ENCODE data around the gene NPRL2. TPM values are rescaled to one million over a fixed set of nuclear protein-coding genes. Genes with fewer than 3 reads are reported as not detected.

The NPRL2 gene
- total and polyA plus RNA-seq, 2 donors (not counting 3 experiments of a cell fraction or from before 2014, with no cell fraction given), result 13.4 to 30.6 TPM

DNA sequence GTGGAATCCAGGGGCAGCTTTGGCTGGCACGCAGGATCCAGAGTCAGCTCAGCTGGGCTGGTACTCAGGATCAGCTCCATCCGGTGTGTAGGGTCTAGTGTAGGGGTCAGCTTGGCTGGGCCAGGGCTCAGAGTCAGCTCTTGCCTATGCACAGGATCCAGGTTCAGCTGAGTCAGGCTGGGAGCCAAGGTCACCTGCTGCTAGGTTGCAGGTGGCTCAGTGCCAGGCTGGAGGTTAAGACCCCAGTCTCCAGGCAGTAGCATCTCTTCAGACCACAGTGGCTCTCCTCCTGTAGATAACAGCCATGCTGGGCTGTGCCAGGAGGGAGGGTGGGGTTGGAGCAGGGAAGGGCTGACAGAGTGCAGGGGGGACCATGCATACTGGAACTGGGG is 53.2 kb downstream of the NPRL2 start:
- ChIA-PET CTCF (no interaction called here), POLR2A (no interaction called here)
- DNase-seq (ENCODE audit: low read depth, low spot score), result no peak
- H3K4me1 ChIP-seq (ENCODE audit: control insufficient read depth, extremely low read depth, insufficient read depth, low read length), result peaks cover 25% of the 10 kb centered on the region
- H3K4me2 ChIP-seq (ENCODE audit: insufficient read depth, low read length), result no peak overlapping the region
- H3K79me2 ChIP-seq (ENCODE audit: control insufficient read depth, insufficient read depth, low read length), result no peaks in the 10 kb centered on the region
- H3K9ac ChIP-seq (replicated peaks; ENCODE audit: extremely low read depth, insufficient read depth, low read length), result no peak overlapping the region
- H2AFZ ChIP-seq (ENCODE audit: low read depth, low read length), result no peak overlapping the region
- H4K20me1 ChIP-seq (replicated peaks; ENCODE audit: control insufficient read depth, extremely low read depth, insufficient read depth, low read length), result no peaks in the 10 kb centered on the region
- H3K36me3 ChIP-seq (ENCODE audit: control insufficient read depth in 2 of 2, extremely low read depth in 1 of 2, insufficient read depth in 2 of 2, low read length in 2 of 2), result no peaks in the 10 kb centered on the region
- no peak for FAIRE-seq
- BruUV-seq (replicated peaks), result no TSS peak
- no peak for TF ChIP-seq MYC (IDR thresholded peaks at IDR 0.05; ENCODE audit: low read depth, low read length)
- TF ChIP-seq FOS (IDR thresholded peaks at IDR 0.05; ENCODE audit: borderline replicate concordance, insufficient read depth, low read length), result no peak
- TF ChIP-seq, protein P1, sequence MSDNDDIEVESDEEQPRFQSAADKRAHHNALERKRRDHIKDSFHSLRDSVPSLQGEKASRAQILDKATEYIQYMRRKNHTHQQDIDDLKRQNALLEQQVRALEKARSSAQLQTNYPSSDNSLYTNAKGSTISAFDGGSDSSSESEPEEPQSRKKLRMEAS (IDR thresholded peaks at IDR 0.05; ENCODE audit: insufficient read depth, insufficient read length), result no peak
- TF ChIP-seq, protein P2, sequence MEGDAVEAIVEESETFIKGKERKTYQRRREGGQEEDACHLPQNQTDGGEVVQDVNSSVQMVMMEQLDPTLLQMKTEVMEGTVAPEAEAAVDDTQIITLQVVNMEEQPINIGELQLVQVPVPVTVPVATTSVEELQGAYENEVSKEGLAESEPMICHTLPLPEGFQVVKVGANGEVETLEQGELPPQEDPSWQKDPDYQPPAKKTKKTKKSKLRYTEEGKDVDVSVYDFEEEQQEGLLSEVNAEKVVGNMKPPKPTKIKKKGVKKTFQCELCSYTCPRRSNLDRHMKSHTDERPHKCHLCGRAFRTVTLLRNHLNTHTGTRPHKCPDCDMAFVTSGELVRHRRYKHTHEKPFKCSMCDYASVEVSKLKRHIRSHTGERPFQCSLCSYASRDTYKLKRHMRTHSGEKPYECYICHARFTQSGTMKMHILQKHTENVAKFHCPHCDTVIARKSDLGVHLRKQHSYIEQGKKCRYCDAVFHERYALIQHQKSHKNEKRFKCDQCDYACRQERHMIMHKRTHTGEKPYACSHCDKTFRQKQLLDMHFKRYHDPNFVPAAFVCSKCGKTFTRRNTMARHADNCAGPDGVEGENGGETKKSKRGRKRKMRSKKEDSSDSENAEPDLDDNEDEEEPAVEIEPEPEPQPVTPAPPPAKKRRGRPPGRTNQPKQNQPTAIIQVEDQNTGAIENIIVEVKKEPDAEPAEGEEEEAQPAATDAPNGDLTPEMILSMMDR (IDR thresholded peaks at IDR 0.05; ENCODE audit: extremely low read depth in 1 of 2, insufficient read depth in 1 of 2, low read depth in 1 of 2, low read length in 2 of 2), result no peak
- TF ChIP-seq EZH2 (IDR thresholded peaks at IDR 0.05; ENCODE audit: borderline replicate concordance, low read depth, low read length, severe bottlenecking), result no peak
- no peak for TF ChIP-seq JUN (IDR thresholded peaks at IDR 0.05; ENCODE audit: borderline replicate concordance, insufficient read depth, insufficient read length, low read depth)
- TF ChIP-seq POLR2A (IDR thresholded peaks at IDR 0.05; ENCODE audit: low read depth, low read length), result no peak
- no peak for TF ChIP-seq GATA2 (IDR thresholded peaks at IDR 0.05; ENCODE audit: insufficient read depth, insufficient read length, low read depth, low read length)
- no peak for TF ChIP-seq POLR2AphosphoS5 (IDR thresholded peaks at IDR 0.05; ENCODE audit: insufficient read depth, low read depth, low read length)
- H3K9me3 ChIP-seq (replicated peaks; ENCODE audit: control insufficient read depth, insufficient read depth, low read length), result no peaks in the 10 kb centered on the region
- no peaks in the 10 kb centered on the region for H3K9me1 ChIP-seq (replicated peaks; ENCODE audit: control insufficient read depth, extremely low read depth, insufficient read depth, low read length)
- no peak overlapping the region for H3K4me3 ChIP-seq (replicated peaks in 1 of 3; ENCODE audit: insufficient read depth in 1 of 3, low read depth in 1 of 3, low read length in 3 of 3)
- intact Hi-C loops (cut with micrococcal nuclease) (no loop called here), dilution Hi-C loops (cut with MboI; ENCODE audit: extremely low pct_ligation_motif_present, low sequenced_read_pairs) (no loop called here)
- H3K27ac ChIP-seq (ENCODE audit: insufficient read depth, low read depth, low read length), result no peak overlapping the region
- H3K27me3 ChIP-seq (ENCODE audit: control insufficient read depth in 2 of 2, insufficient read depth in 2 of 2, low read length in 2 of 2), result no peaks in the 10 kb centered on the region

Other genes with a start within 250 kb of the NPRL2 start
- 99.1 and 143 TPM in 2 replicates for gene SEMA3F, start 195.5 kb downstream of the NPRL2 start, total RNA-seq
- 64.8 and 65.8 TPM in 2 replicates for gene SEMA3F, start 195.5 kb downstream of the NPRL2 start, polyA plus RNA-seq
- 0.77 and 0.78 TPM in 2 replicates for gene GNAT1, start 159.2 kb downstream of the NPRL2 start, total RNA-seq
- gene GNAT1, start 159.2 kb downstream of the NPRL2 start, polyA plus RNA-seq, result 0.05 TPM in 1 of 2 replicates, not detected in the other
- gene SLC38A3, start 145.5 kb downstream of the NPRL2 start, total RNA-seq, result 0.60 and 0.65 TPM in 2 replicates
- 0.94 and 1.1 TPM in 2 replicates for gene SLC38A3, start 145.5 kb downstream of the NPRL2 start, polyA plus RNA-seq
- 767 and 773 TPM in 2 replicates for gene GNAI2, start 114.6 kb downstream of the NPRL2 start, total RNA-seq
- 1,875 and 2,290 TPM in 2 replicates for gene GNAI2, start 114.6 kb downstream of the NPRL2 start, polyA plus RNA-seq
- gene SEMA3B, start 81.6 kb downstream of the NPRL2 start, total RNA-seq, result 0.97 and 1.5 TPM in 2 replicates
- 1.2 and 1.4 TPM in 2 replicates for gene SEMA3B, start 81.6 kb downstream of the NPRL2 start, polyA plus RNA-seq
- not detected in 2 replicates for gene LSMEM2, start 71.7 kb downstream of the NPRL2 start, total RNA-seq
- not detected in 2 replicates for gene LSMEM2, start 71.7 kb downstream of the NPRL2 start, polyA plus RNA-seq
- 109 and 111 TPM in 2 replicates for gene IFRD2, start 58.3 kb downstream of the NPRL2 start, total RNA-seq
- gene IFRD2, start 58.3 kb downstream of the NPRL2 start, polyA plus RNA-seq, result 99.4 and 101 TPM in 2 replicates
- 3.8 and 4.8 TPM in 2 replicates for gene HYAL3, start 51.4 kb downstream of the NPRL2 start, total RNA-seq
- 11.5 and 12.8 TPM in 2 replicates for gene HYAL3, start 51.4 kb downstream of the NPRL2 start, polyA plus RNA-seq
- 9.0 and 9.7 TPM in 2 replicates for gene NAA80, start 51.4 kb downstream of the NPRL2 start, total RNA-seq
- gene NAA80, start 51.4 kb downstream of the NPRL2 start, polyA plus RNA-seq, result 13.1 and 17.7 TPM in 2 replicates
- 1.6 and 2.2 TPM in 2 replicates for gene HYAL1, start 47.2 kb downstream of the NPRL2 start, total RNA-seq
- 3.3 and 3.8 TPM in 2 replicates for gene HYAL1, start 47.2 kb downstream of the NPRL2 start, polyA plus RNA-seq
- 266 and 279 TPM in 2 replicates for gene HYAL2, start 28.0 kb downstream of the NPRL2 start, total RNA-seq
- 970 and 1,145 TPM in 2 replicates for gene HYAL2, start 28.0 kb downstream of the NPRL2 start, polyA plus RNA-seq
- 30.0 and 31.0 TPM in 2 replicates for gene TUSC2, start 22.6 kb downstream of the NPRL2 start, total RNA-seq
- 84.8 and 89.0 TPM in 2 replicates for gene TUSC2, start 22.6 kb downstream of the NPRL2 start, polyA plus RNA-seq
- gene RASSF1, start 9.9 kb downstream of the NPRL2 start, total RNA-seq, result 27.0 and 31.9 TPM in 2 replicates
- 52.2 and 59.7 TPM in 2 replicates for gene RASSF1, start 9.9 kb downstream of the NPRL2 start, polyA plus RNA-seq
- 0.38 and 0.51 TPM in 2 replicates for gene ZMYND10, start 5.0 kb downstream of the NPRL2 start, total RNA-seq
- gene ZMYND10, start 5.0 kb downstream of the NPRL2 start, polyA plus RNA-seq, result 0.25 and 0.33 TPM in 2 replicates
- gene CYB561D2, start 87 bp upstream of the NPRL2 start, total RNA-seq, result 13.6 and 16.3 TPM in 2 replicates
- 46.0 and 55.8 TPM in 2 replicates for gene CYB561D2, start 87 bp upstream of the NPRL2 start, polyA plus RNA-seq
- gene TMEM115, start 8.7 kb upstream of the NPRL2 start, total RNA-seq, result 43.2 and 44.7 TPM in 2 replicates
- gene TMEM115, start 8.7 kb upstream of the NPRL2 start, polyA plus RNA-seq, result 65.5 and 90.1 TPM in 2 replicates
- gene CACNA2D2, start 152.9 kb upstream of the NPRL2 start, total RNA-seq, result not detected in 2 replicates
- 0.15 and 0.21 TPM in 2 replicates for gene CACNA2D2, start 152.9 kb upstream of the NPRL2 start, polyA plus RNA-seq
- gene C3orf18, start 217.0 kb upstream of the NPRL2 start, total RNA-seq, result 1.7 and 2.6 TPM in 2 replicates
- gene C3orf18, start 217.0 kb upstream of the NPRL2 start, polyA plus RNA-seq, result 2.7 and 2.9 TPM in 2 replicates
- 12.0 and 15.2 TPM in 2 replicates for gene HEMK1, start 218.7 kb upstream of the NPRL2 start, total RNA-seq
- gene HEMK1, start 218.7 kb upstream of the NPRL2 start, polyA plus RNA-seq, result 14.2 and 15.9 TPM in 2 replicates